CD4-positive, alpha-beta T cell treated with Interleukin-10 for 1 hour (primary cell): ENCODE measurements around the gene ARHGAP28.

Experiments used
- DNase-seq: peaks from one replicate; pipeline ENCODE4 v3.0.0-alpha.2; 2020

Gene ARHGAP28

DNA sequence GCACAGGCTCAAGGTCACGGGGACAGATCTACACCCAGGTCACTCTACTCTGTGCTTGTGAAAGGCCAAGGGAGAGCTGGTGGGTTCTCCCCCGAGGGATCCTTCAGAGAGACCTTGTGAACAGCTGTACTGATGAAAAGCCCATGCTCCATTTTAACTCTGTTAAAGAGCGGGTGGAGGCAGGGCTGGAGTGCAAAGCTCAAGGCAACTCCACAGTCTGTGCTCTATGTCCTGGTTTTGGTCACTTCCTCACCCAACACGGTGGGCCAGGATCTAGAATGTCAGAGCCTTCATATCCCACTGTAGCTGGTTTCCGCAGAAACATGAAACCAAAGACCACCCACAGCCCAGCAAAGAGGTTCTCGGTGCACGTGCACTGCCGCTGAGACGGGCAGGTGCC, 210.9 kb downstream of the ARHGAP28 start:
- no peak for DNase-seq

DNA sequence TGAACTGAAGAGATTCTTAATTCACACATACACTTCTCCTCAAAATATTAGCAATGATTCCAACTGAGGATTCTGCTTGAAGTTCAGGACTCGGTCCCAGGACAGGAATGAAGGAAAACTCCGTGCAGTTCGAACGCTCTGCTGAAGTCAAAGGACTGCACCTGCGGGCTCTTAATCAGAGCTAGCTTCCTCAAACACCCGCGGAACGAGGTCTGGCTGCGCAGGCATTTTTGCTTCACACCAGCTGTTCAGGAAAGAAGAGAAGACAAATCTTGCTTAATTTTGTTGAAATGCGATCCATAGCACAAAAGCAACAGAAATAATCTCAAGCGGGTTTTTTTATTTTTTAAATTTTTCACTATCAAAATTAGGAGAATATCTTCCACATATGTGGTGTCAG, 212.5 kb downstream of the ARHGAP28 start:
- no peak for DNase-seq

DNA sequence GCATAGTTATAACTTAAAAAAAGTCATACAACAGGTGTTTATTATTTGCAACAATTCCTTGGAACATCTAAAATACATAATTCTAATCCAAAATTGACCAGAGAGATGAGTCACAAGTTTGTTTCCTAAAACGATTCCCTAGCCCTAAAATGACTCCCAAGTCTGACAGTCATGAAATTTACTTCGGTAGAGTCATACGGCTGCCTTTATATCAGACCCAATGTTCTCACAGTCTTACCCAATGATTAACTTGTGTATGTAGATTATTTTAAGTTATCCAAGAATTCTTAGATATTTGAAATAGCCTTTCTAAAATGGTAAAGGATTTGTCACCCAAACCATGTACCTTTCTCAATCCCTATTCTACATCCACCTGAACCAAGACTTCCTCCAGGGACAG, 213.2 kb downstream of the ARHGAP28 start:
- DNase-seq: no peak

DNA sequence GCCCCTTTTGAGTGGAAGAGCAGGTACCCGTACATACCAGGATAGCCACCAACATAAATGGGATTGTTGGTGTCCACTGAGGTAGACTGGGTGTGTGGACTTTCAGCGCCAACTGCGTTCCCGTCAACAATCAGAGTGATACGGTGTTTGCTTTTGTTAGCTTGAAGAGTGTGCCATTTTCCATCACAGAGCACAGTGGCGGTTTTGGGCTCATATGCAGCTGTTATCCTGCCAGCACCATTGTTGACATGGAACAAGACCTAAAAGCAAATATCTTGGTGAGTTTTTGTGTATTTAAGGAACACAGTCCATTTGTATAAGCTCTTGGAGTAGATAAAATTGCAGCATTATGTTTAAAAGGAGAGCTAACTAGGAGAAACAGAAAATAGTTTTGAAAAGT, 213.6 kb downstream of the ARHGAP28 start:
- no peak for DNase-seq

DNA sequence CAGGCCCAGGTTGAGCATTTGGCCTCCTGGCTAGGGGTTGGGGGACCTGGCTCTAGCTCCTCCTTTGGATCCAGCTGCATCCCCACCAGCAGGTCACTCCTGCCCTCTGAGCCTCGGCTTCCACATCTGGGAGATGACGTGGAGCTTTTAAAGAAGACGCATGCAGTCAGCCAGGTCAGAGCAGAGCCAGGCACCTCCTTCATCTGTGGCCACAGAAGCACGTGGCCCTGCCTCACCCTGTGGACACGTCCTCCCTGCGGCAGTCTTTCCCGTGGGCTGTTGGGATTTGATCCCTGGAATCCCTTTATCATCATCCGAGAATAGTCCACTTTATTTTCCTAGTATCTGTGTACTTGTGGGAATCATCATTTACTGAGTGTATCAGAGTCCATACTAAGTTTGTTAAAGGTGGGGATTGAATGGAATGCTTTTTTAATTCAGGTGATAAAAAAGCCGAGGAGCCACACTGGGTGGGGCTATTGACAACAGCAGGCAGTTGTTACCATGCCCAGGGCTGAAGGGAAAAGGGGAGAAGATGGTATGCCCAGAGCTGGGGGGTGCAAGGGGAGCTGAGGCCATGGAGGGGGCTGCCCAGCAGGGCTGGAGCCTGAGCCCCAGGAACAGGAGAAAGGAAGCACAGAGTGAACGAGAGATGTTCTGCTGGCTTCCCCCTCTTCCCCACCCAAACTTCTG, 218.0 kb downstream of the ARHGAP28 start:
- DNase-seq: no peak

DNA sequence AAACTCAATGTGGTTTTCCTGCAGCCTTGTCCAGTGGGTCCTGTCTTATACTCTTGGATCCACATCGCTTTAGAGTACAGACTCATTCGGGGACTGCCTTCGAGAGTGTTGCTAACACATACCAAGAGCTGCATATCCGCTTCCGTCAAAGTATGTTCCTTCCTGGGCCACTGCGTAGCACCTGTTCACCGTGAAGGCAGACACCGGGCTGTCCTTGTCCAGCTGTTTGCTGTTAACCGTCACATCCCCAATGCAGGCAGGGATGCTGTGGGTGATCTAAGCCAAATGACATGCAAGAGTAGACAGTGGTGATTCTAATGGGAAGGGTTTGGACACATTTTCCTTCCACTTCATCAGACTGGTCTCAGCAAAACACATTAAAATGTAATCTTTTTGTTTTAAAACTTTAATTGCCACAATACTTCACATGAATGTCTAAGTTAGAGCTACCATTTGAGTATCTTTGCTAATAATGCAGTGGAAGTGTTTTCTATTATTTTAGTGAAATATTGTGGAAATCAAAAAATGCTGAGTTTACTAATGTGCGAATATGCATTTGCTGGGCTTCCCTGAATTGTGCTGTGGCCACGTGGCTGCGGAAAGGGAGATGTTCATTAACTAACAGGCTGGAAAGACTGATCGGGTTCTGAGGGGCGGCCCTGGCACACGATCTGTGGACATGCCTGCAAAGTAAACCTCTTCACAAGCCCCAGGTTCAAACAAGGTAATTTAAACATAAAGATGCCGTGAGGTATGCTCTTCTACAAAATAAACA, 219.0 kb downstream of the ARHGAP28 start:
- DNase-seq: no peak

DNA sequence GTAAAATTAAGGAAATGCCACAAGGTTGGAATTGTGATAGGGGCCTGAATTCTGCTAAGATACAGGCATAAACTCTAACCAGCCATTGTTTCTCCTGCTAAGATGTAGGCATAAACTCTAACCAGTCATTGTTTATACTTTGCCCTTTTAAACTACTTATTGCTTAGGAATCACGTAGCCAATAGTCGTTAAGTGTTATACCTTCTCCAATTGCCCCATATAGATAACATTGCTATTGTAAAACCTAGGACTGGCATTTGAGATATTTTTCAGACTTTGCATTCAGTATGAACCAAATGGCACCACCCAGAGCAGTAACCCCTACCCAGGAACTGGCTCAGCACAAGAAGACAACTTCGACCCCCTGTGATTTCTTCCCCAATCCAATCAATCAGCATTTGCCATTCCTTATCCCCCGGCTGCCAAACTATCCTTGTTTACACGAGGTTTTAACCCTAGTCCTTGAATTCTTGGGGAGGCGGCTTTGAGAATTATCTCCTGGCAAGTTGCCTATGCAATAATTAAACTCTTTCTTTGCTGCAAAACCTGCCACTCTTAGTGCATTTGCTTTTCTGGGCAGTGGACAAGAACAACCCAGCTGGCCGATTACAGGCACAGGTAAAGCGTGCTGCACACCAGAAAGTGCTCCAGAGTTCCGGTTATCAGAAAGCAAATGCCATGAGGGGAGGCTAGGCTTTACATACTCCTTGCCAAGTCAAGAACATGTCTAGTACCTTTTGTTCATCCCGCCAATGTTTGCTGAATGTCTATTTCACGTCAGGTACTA, 220.5 kb downstream of the ARHGAP28 start:
- no peak for DNase-seq

DNA sequence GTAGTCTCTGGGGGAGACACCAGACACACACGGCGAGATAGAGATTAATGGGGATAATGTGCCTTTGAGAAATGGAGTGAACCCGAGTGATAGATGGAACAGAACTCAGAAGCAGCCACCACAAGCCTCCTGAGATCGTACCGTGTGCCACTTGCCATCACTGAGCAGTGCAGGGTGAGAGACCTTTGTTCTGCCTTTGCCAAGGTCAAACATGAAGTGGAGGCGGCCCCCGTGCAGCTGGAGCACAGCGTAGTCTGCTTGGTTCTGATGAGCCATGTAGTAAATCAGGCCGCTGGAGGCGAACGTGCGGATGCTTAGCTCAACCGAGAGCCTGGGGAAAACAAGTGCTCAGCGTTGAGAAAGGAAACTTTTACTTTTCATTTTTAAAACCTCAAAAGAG, 221.1 kb downstream of the ARHGAP28 start:
- no peak for DNase-seq

DNA sequence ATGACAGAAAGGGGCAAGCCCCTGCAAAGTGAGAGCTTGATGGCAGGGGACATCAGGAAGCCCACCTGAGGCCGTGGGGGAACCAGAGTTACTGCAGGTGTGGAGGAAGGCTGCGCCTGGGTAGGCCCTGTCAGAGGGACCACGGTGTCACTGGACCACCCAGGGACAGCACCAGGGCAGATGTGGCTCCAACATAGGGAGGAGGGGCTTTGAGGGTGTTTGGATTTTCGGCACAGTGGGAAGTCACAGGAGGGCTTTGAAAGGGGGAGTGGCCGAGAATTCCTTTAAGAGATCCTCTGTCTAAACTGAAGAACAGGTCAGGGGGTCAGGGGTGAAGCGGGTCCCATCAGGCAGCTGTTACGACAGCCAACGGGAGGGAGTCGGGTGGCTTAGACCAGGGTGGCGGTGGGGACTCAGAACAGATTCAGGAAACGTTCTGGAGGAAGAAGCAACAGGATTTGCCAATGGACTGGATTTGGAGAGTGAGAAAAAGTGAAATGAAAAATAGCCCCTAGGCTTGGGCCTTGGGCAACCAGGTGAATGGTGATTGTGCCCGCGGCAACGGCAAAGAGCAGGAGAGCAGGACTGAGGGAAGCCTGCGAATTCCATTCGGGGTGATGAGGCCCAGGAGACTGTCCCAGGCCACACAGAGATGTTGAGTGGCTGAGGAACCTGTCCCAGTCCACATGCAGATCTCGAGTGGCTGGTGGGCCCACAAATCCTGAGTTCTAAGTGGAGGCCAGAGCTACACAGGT, 222.0 kb downstream of the ARHGAP28 start:
- no peak for DNase-seq

DNA sequence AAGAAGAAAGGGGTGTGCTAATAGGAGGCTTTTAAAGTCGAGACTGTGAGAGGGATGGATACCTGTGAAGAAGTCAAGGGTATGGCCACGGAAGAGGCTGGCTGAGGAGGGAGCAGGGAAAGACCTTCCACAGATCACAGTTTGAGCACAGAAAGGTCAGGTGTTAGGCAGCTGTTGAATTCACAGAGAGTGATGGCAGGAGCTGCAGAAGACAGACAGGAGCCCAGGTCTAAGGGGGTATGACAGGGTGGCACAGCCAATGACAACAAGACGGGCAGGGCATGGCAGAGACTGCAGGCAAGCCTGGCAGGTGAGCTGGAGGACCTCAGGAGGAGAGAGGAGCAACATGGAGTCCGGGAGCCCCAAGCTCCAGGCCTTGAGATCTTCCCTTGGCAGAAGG, 225.0 kb downstream of the ARHGAP28 start:
- no peak for DNase-seq

DNA sequence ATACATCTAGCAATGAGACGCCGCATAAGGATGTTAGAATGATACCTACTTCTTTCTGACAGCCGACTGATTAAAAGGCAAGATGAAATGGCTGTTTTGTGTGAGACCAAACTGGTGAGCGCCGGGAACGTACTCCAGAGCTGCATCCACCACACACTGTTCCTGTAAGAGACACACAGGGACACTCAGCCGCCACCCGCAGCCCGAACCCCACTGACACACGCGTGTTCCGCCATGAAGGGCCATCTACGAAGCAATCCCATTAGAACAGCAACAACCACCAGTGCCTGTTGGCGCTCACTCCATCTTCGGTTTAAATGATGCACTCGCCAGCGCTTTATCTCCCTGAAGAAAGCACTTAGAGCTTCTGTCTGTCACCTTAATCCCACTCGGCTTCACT, 225.8 kb downstream of the ARHGAP28 start:
- DNase-seq: no peak

DNA sequence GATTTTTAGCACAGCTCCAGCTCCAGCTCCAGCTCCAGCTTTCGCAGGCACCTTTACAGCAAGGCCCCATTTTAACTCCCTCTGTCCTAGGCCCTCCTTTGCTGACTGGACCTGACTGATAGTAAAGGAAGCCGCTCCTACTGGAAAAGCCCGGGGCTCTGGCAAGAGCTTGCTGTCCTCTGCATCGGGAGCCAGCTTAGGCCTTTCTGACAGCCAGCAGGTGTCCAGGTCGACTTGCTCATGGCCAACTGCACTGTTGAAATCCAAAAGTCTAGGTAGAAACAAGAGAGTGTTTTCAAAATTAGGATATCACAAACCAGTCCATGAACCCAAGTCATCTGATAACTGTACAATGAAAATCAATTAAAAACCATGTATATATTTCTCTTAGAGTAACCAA, 227.0 kb downstream of the ARHGAP28 start:
- DNase-seq: no peak

DNA sequence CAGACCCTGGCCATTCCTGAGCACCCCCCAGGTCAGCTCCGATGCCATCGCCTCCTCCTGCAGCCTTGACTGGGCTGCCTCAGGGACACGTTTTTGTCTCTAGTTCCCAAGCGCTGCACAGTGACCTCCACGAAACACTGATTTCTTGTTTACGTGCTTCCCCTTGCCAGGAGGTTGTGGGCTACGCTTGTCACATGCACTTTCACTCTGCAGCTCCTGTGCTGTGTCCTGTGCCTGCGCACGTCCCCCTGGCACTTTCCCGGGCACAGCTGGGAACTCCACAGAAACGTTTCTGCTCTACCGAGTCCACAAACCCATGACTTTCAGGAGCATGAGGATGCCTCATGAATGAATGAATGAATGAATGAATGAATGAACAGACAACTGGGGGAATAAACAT, 227.5 kb downstream of the ARHGAP28 start:
- DNase-seq: no peak

DNA sequence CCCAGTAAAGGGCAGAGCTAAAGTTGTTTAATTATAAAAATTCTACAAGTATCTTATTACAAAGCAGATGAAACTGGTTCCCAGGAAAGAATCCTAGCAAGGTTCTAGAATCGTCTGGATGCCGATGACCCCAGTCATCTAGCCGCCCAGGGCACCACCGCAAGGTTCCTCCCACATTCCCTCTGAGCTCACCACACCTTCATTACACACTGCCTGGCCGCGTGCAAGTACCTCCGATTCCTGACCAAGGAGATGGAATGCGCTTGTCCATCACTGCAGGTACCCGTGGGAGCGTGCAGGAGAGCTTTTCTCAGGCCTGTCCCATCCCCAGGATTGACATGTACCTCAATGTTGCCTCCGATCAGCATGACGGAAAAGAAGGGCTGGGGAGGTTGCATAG, 229.6 kb downstream of the ARHGAP28 start:
- DNase-seq: no peak

DNA sequence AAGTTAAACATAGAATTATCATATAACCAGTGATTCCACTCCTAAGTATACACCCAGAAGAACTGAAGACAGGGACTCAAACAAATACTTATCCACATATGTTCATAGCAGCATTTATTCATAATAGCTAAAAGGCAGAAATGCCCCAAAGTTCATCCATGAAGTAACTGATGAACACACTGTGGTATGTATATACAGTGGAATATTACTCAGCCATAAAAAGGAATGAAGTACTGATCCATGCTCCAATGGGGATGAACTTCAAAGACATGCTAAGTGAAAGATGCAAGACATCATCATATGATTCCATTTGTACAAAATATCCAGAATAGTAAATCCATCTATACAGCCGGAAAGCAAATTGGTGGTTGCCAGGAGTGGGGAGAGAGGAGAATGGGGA, 230.6 kb downstream of the ARHGAP28 start:
- DNase-seq: no peak

DNA sequence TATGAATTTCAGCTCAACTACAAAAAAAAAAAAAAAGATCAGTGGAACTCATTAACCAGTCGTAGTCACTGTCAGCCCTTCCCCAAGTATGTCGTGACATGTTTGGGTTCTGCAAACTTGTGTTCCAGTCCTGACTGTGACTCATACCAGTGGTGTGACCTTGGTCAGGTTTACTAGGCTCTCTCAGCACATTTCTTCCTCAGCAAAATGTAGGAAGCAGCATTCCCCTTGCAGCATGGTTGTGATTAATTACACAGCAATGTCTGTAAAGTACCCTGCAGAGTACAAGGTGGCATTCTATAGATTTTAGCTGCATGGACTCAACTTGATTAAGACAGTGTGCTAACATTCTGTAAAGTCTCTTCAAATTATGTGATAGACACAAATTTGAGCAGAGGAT, 231.1 kb downstream of the ARHGAP28 start:
- no peak for DNase-seq

DNA sequence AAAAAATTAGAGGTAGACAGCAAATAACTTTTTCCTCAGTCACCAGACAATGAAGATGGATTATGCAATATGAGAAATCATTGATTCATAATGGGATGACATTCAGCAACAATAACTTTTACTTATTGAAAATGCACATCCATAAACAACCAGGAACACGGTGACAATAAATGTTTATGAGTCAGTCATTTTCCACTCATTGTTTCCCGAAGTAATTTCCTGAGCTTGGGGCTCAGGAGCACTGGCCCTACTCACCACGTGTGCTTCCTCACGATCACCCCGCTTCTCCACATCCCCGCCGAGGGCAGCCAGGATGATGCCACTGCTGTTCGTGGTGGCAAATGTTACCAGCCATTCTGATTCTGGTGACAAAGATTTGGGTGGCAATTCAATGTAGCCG, 231.8 kb downstream of the ARHGAP28 start:
- DNase-seq: no peak

DNA sequence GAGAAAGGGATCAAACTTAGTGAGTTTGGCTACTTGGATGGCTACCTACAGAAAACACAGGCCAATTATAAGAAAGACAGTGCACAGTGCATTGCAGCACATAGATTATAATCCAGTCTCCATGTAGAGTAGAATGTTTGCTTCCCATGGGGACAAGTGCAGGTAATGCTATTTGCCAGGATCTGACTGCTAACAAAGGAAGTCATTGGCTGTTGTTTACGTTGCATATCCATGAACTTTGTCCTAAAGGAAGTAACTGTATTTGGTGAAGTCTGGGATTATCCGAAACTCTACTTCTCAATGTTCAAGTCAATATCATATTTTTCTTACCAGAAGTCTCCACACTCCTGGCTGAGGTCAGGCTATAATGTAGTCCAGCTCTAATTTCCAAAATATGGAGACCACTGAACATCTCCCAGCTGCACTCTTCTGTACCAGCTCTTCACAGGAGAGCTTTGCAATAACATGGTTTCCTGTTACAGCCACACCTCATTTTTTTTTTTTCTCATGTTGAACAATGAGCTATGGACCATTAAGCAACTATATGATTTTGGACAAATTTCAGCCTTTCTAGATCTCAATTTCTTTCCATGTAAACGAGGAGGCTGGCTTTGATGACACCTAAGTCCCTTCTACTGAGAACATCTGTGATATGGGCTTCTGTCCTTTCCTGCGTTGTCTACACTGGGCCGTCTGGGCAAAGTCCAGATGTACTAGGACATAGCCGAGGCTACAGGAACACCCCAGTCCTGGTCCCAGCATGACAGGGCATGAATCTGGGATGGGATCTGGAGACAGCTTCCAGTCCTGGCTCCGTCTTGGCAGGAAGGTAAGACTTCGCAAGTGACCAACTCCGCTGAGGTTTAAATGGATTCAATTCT, 233.3 kb downstream of the ARHGAP28 start:
- DNase-seq: no peak

DNA sequence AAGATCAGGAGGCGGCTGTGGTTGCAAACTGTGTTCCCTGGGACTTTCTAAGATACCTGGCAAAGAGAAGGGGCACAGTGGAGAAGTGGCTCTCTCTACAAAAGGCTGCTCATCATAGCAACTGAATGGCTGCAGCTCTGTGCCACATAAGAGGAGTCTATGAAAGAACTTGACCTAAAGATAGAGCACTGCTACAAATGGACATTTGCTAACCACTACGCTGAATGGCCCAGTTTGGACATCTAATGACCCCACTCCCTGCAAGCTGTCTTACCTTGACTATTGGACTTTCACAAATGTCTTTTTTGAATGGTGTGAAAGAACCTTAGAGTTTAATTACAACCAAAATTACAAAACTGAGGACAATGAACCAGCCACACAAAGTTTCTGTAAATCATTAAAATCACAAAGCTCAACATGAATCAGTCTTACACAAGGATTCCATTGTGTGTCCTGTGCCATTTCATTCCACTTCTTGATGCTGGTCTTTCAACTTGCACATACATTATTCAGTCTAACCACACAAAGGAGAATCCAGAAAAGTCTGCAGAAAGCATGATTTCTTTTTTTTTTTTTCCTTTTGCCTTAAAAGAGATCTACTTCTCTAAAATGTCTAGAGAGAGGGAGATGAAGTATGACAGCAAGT, 234.1 kb downstream of the ARHGAP28 start:
- DNase-seq: no peak
